Loucy (cell line): ENCODE measurements around the gene SETD3.

Experiments used
- EZH2phosphoT487 ChIP-seq: fragments of 200-600 bp; IDR thresholded peaks from 2 replicates; pipeline ENCODE4 v1.6.1; 2018; ENCODE audit warnings: antibody characterized with exemption, mild to moderate bottlenecking, moderate library complexity, borderline replicate concordance
- TF ChIP-seq, protein P1 (sequence below): fragments of 200-600 bp; sonication (generic); conservative IDR thresholded peaks from 2 replicates; pipeline ENCODE4 v1.5.1; 2014; ENCODE audit warnings: mild to moderate bottlenecking, antibody characterized with exemption, low read length

DNA sequence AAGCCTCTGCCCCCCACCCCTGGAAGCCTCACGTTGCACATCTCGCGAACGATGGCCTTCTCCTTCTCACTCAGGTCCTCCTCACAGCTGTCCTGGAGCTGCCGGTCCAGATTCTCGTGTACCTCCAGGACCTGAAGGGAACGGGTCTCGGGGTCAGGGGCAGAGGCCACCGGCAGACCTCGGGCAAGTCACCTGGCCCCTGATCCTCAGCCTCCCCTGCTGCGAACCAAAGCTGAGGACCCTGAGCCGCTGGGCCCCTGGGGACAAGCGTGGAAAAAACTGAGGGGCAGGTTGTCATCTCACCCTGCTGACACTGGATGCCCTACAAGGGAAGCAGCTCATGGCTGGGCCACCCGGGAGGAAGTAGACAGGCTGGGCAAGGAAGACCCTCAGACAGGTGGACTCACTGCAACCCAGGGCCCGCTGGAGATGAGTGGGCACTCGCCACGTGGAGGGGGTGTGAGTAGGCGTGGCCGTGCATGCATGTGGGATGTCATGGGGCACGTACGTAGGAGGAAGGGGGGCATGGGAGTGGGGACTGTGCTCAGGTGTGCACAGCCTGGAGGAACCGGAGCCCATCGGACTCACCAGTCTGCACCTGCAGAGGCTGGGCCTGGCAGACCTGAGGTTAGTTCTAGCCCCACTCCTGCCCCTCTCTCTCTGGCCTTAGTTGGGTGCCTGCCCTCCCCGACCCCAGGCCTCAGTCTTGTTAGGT lies 35.7 kb upstream of the SETD3 start:
- TF ChIP-seq, protein P1, sequence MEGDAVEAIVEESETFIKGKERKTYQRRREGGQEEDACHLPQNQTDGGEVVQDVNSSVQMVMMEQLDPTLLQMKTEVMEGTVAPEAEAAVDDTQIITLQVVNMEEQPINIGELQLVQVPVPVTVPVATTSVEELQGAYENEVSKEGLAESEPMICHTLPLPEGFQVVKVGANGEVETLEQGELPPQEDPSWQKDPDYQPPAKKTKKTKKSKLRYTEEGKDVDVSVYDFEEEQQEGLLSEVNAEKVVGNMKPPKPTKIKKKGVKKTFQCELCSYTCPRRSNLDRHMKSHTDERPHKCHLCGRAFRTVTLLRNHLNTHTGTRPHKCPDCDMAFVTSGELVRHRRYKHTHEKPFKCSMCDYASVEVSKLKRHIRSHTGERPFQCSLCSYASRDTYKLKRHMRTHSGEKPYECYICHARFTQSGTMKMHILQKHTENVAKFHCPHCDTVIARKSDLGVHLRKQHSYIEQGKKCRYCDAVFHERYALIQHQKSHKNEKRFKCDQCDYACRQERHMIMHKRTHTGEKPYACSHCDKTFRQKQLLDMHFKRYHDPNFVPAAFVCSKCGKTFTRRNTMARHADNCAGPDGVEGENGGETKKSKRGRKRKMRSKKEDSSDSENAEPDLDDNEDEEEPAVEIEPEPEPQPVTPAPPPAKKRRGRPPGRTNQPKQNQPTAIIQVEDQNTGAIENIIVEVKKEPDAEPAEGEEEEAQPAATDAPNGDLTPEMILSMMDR, result no peak
- TF ChIP-seq EZH2phosphoT487, result no peak
